ENCODE measurements around the gene ZDHHC5. TPM values are rescaled to one million over a fixed set of nuclear protein-coding genes. Genes with fewer than 3 reads are reported as not detected.
A peak's percentile ranks its signal among the peaks of the same experiment; 100 is the strongest.
"Not testable (repeated sequence)": the region's sequence is repeated elsewhere in the genome, so short reads cannot be mapped to it uniquely, and the experiment has no call there.

The ZDHHC5 gene
- total RNA-seq, 1 donor from 2014 or later = 56.7 TPM

DNA sequence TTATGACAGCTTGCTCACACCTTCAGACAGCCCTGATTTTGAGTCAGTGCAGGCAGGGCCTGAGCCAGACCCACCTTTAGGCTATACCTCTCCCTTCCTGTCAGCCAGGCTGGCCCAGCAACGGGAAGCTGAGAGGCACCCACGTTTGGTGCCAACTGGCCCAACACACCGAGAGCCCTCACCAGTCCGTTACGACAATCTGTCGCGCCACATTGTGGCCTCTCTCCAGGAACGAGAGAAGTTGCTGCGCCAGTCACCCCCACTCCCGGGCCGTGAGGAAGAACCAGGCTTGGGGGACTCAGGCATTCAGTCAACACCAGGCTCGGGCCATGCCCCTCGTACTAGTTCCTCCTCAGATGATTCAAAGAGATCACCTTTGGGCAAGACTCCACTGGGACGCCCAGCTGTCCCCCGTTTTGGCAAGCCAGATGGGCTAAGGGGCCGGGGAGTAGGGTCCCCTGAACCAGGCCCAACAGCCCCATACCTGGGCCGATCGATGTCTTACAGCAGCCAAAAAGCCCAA lies 31.0 kb downstream of the ZDHHC5 start:
- no peaks in the 10 kb centered on the region for H3K4me1 Mint-ChIP-seq (ENCODE audit: unreplicated experiment)
- no peak overlapping the region for H3K4me3 Mint-ChIP-seq
- DNase-seq (ENCODE audit: extremely low spot score, unreplicated experiment) = no peak
- TF ChIP-seq, protein P1, sequence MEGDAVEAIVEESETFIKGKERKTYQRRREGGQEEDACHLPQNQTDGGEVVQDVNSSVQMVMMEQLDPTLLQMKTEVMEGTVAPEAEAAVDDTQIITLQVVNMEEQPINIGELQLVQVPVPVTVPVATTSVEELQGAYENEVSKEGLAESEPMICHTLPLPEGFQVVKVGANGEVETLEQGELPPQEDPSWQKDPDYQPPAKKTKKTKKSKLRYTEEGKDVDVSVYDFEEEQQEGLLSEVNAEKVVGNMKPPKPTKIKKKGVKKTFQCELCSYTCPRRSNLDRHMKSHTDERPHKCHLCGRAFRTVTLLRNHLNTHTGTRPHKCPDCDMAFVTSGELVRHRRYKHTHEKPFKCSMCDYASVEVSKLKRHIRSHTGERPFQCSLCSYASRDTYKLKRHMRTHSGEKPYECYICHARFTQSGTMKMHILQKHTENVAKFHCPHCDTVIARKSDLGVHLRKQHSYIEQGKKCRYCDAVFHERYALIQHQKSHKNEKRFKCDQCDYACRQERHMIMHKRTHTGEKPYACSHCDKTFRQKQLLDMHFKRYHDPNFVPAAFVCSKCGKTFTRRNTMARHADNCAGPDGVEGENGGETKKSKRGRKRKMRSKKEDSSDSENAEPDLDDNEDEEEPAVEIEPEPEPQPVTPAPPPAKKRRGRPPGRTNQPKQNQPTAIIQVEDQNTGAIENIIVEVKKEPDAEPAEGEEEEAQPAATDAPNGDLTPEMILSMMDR (conservative IDR thresholded peaks at IDR 0.05) = no peak
- peak overlapping the region; percentile 44 for H3K27ac Mint-ChIP-seq
- H3K36me3 Mint-ChIP-seq = peaks cover 26% of the 10 kb centered on the region
- H3K9me3 Mint-ChIP-seq = no peaks in the 10 kb centered on the region
- H3K27me3 Mint-ChIP-seq = no peaks in the 10 kb centered on the region

DNA sequence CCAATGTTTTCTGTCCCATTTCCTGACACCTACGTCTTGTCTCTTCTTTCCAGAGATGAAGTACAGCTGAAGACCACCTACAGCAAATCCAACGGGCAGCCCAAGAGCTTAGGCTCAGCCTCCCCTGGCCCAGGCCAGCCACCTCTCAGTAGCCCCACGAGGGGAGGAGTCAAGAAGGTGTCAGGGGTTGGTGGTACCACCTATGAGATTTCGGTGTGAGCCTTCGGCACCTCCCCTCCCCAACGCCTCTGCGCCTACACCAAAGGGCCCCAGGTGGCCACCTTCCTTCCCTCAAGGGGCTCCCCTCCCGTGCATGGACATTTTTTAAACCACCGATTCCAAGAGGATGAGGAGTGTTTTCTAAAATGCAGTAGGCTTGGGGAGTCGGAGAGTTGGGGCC lies 31.9 kb downstream of the ZDHHC5 start:
- H3K9me3 Mint-ChIP-seq = no peaks in the 10 kb centered on the region
- H3K4me3 Mint-ChIP-seq = no peak overlapping the region
- no peaks in the 10 kb centered on the region for H3K27me3 Mint-ChIP-seq
- no peak for DNase-seq (ENCODE audit: extremely low spot score, unreplicated experiment)
- no peak overlapping the region for H3K27ac Mint-ChIP-seq
- TF ChIP-seq, protein P1 (conservative IDR thresholded peaks at IDR 0.05) = no peak
- H3K4me1 Mint-ChIP-seq (ENCODE audit: unreplicated experiment) = no peaks in the 10 kb centered on the region
- peaks cover 29% of the 10 kb centered on the region for H3K36me3 Mint-ChIP-seq

DNA sequence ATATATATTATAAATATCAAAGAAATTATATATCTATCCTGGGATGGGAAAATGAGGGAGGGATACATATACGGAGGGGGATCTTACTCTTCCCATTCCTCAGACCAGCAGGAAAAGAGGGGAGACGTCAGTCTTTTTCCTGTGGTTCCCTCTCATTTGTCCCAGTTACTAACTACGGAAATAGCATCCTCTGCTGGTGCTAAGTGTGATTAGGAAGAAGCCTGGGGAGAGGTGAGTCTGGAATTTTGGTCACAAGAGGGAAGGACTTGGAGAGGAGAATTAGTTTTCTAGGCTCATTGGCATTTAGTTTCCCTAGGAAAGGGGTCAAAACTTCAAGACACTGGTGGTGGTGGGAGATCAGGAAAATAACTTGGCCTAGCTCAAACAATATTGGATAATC lies 32.5 kb downstream of the ZDHHC5 start:
- H3K36me3 Mint-ChIP-seq = peaks cover 29% of the 10 kb centered on the region

DNA sequence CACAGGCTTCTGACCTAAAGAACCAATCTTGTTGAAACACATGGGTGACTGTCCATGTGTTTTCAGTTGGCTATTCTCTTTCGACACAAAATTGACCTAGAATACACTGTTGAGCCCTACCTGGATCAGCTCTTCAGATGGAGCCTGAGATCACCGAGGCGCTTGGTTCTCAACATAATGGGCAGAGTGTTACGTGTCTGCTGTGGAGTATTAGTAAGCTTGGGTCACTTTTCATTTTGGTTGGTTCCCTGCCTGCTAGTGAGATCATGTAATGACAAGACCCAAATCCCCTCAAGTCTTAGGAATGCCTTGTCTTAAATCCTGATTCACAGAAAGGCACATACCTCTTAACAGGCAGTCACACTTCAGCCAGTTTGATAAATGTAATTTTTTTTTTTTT lies 35.4 kb downstream of the ZDHHC5 start:
- no peaks in the 10 kb centered on the region for H3K27me3 Mint-ChIP-seq
- TF ChIP-seq, protein P1 (conservative IDR thresholded peaks at IDR 0.05) = no peak
- H3K4me3 Mint-ChIP-seq = no peak overlapping the region
- H3K27ac Mint-ChIP-seq = no peak overlapping the region
- no peaks in the 10 kb centered on the region for H3K9me3 Mint-ChIP-seq
- no peak for DNase-seq (ENCODE audit: extremely low spot score, unreplicated experiment)
- peaks cover under 1% of the 10 kb centered on the region for H3K4me1 Mint-ChIP-seq (ENCODE audit: unreplicated experiment)
- H3K36me3 Mint-ChIP-seq = peaks cover 19% of the 10 kb centered on the region

More for the DNA sequence above, 32.5 kb downstream of the ZDHHC5 start:
- no peak overlapping the region for H3K27ac Mint-ChIP-seq
- H3K4me1 Mint-ChIP-seq (ENCODE audit: unreplicated experiment) = no peaks in the 10 kb centered on the region
- no peak overlapping the region for H3K4me3 Mint-ChIP-seq
- H3K9me3 Mint-ChIP-seq = no peaks in the 10 kb centered on the region
- DNase-seq (ENCODE audit: extremely low spot score, unreplicated experiment) = no peak
- TF ChIP-seq, protein P1 (conservative IDR thresholded peaks at IDR 0.05) = no peak
- H3K27me3 Mint-ChIP-seq = no peaks in the 10 kb centered on the region

DNA sequence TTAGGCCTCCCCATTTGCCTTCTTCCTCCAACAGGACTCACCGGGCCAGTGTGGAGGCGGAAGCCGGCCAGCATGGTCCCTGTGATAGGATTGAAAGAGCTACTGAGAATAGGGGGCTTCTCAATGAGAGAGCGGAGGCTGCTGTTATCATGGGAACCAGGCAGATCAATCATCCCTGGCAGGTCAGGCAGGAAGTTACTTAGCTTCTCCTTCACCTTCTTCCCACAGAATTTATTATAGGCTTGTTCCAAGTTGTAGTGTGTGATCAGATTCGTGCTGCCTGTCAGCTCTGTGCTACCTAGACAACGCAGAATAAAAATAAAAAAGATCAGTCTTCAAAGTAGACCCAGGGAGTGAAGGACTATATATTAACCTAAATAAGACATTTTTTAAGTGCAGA lies 37.0 kb downstream of the ZDHHC5 start:
- TF ChIP-seq, protein P1 (conservative IDR thresholded peaks at IDR 0.05) = no peak
- DNase-seq (ENCODE audit: extremely low spot score, unreplicated experiment) = no peak
- H3K4me1 Mint-ChIP-seq (ENCODE audit: unreplicated experiment) = peaks cover 3% of the 10 kb centered on the region
- H3K9me3 Mint-ChIP-seq = no peaks in the 10 kb centered on the region
- no peak overlapping the region for H3K4me3 Mint-ChIP-seq
- H3K36me3 Mint-ChIP-seq = peaks cover 11% of the 10 kb centered on the region
- H3K27me3 Mint-ChIP-seq = no peaks in the 10 kb centered on the region
- H3K27ac Mint-ChIP-seq = peak overlapping the region; percentile 66

DNA sequence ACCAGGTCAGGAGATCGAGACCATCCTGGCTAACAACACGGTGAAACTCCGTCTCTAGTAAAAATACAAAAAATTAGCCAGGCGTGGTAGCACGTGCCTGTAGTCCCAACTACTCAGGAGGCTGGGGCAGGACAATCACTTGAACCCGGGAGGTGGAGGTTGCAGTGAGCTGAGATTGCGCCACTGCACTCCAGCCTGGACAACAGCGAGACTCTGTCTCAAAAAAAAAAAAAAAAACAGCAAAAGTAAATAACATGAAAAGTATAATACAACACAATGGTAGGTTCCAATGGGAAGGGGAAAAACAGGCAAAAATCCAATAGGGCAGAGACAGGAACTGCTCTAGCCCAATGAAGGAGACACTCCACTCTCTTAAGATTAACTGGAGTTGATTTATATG lies 37.5 kb downstream of the ZDHHC5 start:
- not testable (repeated sequence) for H3K4me1 Mint-ChIP-seq (ENCODE audit: unreplicated experiment); H3K9me3 Mint-ChIP-seq; H3K4me3 Mint-ChIP-seq; H3K36me3 Mint-ChIP-seq; H3K27ac Mint-ChIP-seq; H3K27me3 Mint-ChIP-seq; DNase-seq (ENCODE audit: extremely low spot score, unreplicated experiment)
